Fibroblast of peridontal ligament (primary cell): ENCODE results near the gene EFCAB7.
A peak's percentile ranks its signal among the peaks of the same experiment; 100 is the strongest.
"Not testable (repeated sequence)": the region's sequence is repeated elsewhere in the genome, so short reads cannot be mapped to it uniquely, and the experiment has no call there.

ENCODE experiments used
- DNase-seq: peaks from one replicate; pipeline ENCODE4 v3.0.0-alpha.2; 2010; ENCODE audit errors: extremely low read depth

Gene EFCAB7

GRCh38 chr1:63548303-63548702 is 25.0 kb downstream of the EFCAB7 start:
- DNase-seq = no peak

GRCh38 chr1:63548877-63549276 is 25.6 kb downstream of the EFCAB7 start:
- no peak for DNase-seq

- DNase-seq = no peak
These were observed 32.2 kb downstream of the EFCAB7 start for GRCh38 chr1:63555480-63555879.

- peak; percentile 81 for DNase-seq
These were observed 34.2 kb downstream of the EFCAB7 start for GRCh38 chr1:63557365-63557987.

GRCh38 chr1:63559357-63559756 is 36.0 kb downstream of the EFCAB7 start:
- DNase-seq = no peak

GRCh38 chr1:63563745-63564144 is 40.4 kb downstream of the EFCAB7 start:
- no peak for DNase-seq

GRCh38 chr1:63569068-63569467 is 45.7 kb downstream of the EFCAB7 start:
- DNase-seq = no peak

- no peak for DNase-seq
These were observed 46.5 kb downstream of the EFCAB7 start for GRCh38 chr1:63569640-63570316.

- not testable (repeated sequence) for DNase-seq
These were observed 49.4 kb downstream of the EFCAB7 start for GRCh38 chr1:63572686-63573085.

- not testable (repeated sequence) for DNase-seq
These were observed 51.0 kb downstream of the EFCAB7 start for GRCh38 chr1:63574203-63574796.

- peak; percentile 64 for DNase-seq
These were observed 52.1 kb downstream of the EFCAB7 start for GRCh38 chr1:63575340-63575826.

GRCh38 chr1:63586326-63586725 is 63.0 kb downstream of the EFCAB7 start:
- DNase-seq = not testable (repeated sequence)

GRCh38 chr1:63590166-63590560 is 66.8 kb downstream of the EFCAB7 start:
- peak; percentile 88 for DNase-seq

GRCh38 chr1:63592536-63593302 is 69.4 kb downstream of the EFCAB7 start:
- peak; percentile 27 for DNase-seq

- DNase-seq = peak; percentile 58
These were observed 70.1 kb downstream of the EFCAB7 start, which contains the start of gene PGM1 for GRCh38 chr1:63593303-63593885. Gene PGM1 (plus strand): TSS chr1:63593411. CDS start chr1:63593489, 78 bp downstream.

- peak; percentile 49 for DNase-seq
These were observed 70.7 kb downstream of the EFCAB7 start for GRCh38 chr1:63593886-63594605.

- DNase-seq = no peak
These were observed 72.1 kb downstream of the EFCAB7 start for GRCh38 chr1:63595435-63595834.

- no peak for DNase-seq
These were observed 76.5 kb downstream of the EFCAB7 start for GRCh38 chr1:63599799-63600198.

GRCh38 chr1:63600248-63600647 is 76.9 kb downstream of the EFCAB7 start:
- no peak for DNase-seq

GRCh38 chr1:63601061-63601460 is 77.7 kb downstream of the EFCAB7 start:
- DNase-seq = peak; percentile 35

- DNase-seq = no peak
These were observed 78.1 kb downstream of the EFCAB7 start for GRCh38 chr1:63601463-63601862.
